Anterior cingulate cortex (tissue), 58 donors: ENCODE results near the gene DET1.
A peak's percentile ranks its signal among the peaks of the same experiment; 100 is the strongest.
"Not testable (repeated sequence)": the region's sequence is repeated elsewhere in the genome, so short reads cannot be mapped to it uniquely, and the experiment has no call there.

Experiments used
- DNase-seq, 58 donors: peaks; one replicate each; lab custom pipeline; 2025; lab: John Stamatoyannopoulos, UW

Gene DET1

GRCh38 chr15:88541709-88542341 is 4.7 kb downstream of the DET1 start:
- DNase-seq, result no peak

- not testable (repeated sequence) for DNase-seq
These were observed 5.4 kb downstream of the DET1 start for GRCh38 chr15:88541111-88541510.

- not testable (repeated sequence) for DNase-seq
These were observed 6.1 kb downstream of the DET1 start for GRCh38 chr15:88540350-88540749.

GRCh38 chr15:88539441-88539840 is 7.0 kb downstream of the DET1 start:
- DNase-seq, result no peak

- peak in 10 of 58 donors; percentile 0 to 24 (median 6) for DNase-seq
These were observed 7.5 kb downstream of the DET1 start for GRCh38 chr15:88538972-88539371.

- no peak for DNase-seq
These were observed 8.7 kb downstream of the DET1 start for GRCh38 chr15:88537591-88538317.

- no peak for DNase-seq
These were observed 10.7 kb downstream of the DET1 start for GRCh38 chr15:88535607-88536313.

- DNase-seq, result no peak
These were observed 11.4 kb downstream of the DET1 start for GRCh38 chr15:88535100-88535499.

GRCh38 chr15:88533376-88533775 is 13.1 kb downstream of the DET1 start:
- no peak for DNase-seq

- no peak for DNase-seq
These were observed 17.4 kb downstream of the DET1 start for GRCh38 chr15:88529021-88529630.

GRCh38 chr15:88526247-88526879 is 20.1 kb downstream of the DET1 start:
- no peak for DNase-seq

- DNase-seq, result no peak
These were observed 21.1 kb downstream of the DET1 start for GRCh38 chr15:88525418-88525817.

GRCh38 chr15:88524094-88524493 is 22.4 kb downstream of the DET1 start:
- DNase-seq, result not testable (repeated sequence)

- DNase-seq, result no peak
These were observed 27.6 kb downstream of the DET1 start for GRCh38 chr15:88518903-88519302.

- no peak for DNase-seq
These were observed 33.3 kb downstream of the DET1 start for GRCh38 chr15:88513195-88513594.

- no peak for DNase-seq
These were observed 33.9 kb downstream of the DET1 start for GRCh38 chr15:88512601-88513000.

GRCh38 chr15:88512078-88512477 is 34.4 kb downstream of the DET1 start:
- no peak for DNase-seq

GRCh38 chr15:88511161-88511560 is 35.3 kb downstream of the DET1 start:
- no peak for DNase-seq

GRCh38 chr15:88509964-88510363 is 36.5 kb downstream of the DET1 start:
- DNase-seq, result no peak

GRCh38 chr15:88509321-88509720 is 37.2 kb downstream of the DET1 start:
- no peak for DNase-seq

GRCh38 chr15:88506628-88507027 is 39.9 kb downstream of the DET1 start:
- no peak for DNase-seq
